GM12878 (cell line): ENCODE results near the gene PLOD2. TPM values are rescaled to one million over a fixed set of nuclear protein-coding genes. Genes with fewer than 3 reads are reported as not detected.

ENCODE experiments used
- ATAC-seq: fragments of 200-7000 bp; cut with Tn5 transposase; 3 replicates; pipeline ENCODE4 v1.9.1; 2020; ENCODE audit warnings: mild to moderate bottlenecking, moderate library complexity
- BruUV-seq: library from RNA; stranded (reverse); fragments of 400-500 nt; replicated peaks from 2 replicates; lab custom pipeline; 2021; lab: Mats Ljungman, UMichigan
- CTCF ChIA-PET: fragments of 300-600 bp; sonication (Branson Sonifier 250); formaldehyde crosslinking; extraction: SDS; loops from one replicate; lab custom pipeline; 2021; ENCODE audit warnings: inconsistent platforms; lab: Yijun Ruan, JAX
- POLR2A ChIA-PET: fragments of 350-600 bp; formaldehyde crosslinking; extraction: SDS; loops from one replicate; lab custom pipeline; 2021; ENCODE audit warnings: inconsistent platforms; lab: Charles Lee
- RAD21 ChIA-PET: fragments of 300-600 bp; sonication (Branson Sonifier 250); formaldehyde crosslinking; loops from one replicate; lab custom pipeline; 2023; ENCODE audit warnings: antibody characterized with exemption; ENCODE audit not compliant: unreplicated experiment; lab: Charles Lee
- SMC1A ChIA-PET: fragments of 300-600 bp; sonication (Branson Sonifier 250); formaldehyde crosslinking; loops from one replicate; lab custom pipeline; 2023; ENCODE audit not compliant: unreplicated experiment, uncharacterized antibody; lab: Charles Lee
- DNase-seq: peaks from one replicate; pipeline ENCODE4 v3.0.0-alpha.2; 2011; ENCODE audit warnings: low read depth, low spot score
- FAIRE-seq: peaks from 3 replicates; lab custom pipeline; 2011; peaks lifted over from hg19 to GRCh38; lab: Jason Lieb, UNC
- H2AFZ ChIP-seq: 2 replicates; pipeline ENCODE4 v1.6.0; 2011; ENCODE audit warnings: low read depth, low read length, control low read depth; ENCODE audit not compliant: control insufficient read depth
- H3K27ac ChIP-seq: 2 replicates; pipeline ENCODE4 v1.5.1; 2011; ENCODE audit warnings: control low read depth; ENCODE audit not compliant: control insufficient read depth, insufficient read depth
- H3K27me3 ChIP-seq, 2 experiments: replicated peaks in 1 of 2; 2 replicates each; pipeline versions ENCODE4 v1.6.0 to v1.6.1; 2011; ENCODE audit warnings: low read length in 1 of 2; ENCODE audit not compliant: control insufficient read depth in 2 of 2, insufficient read depth in 2 of 2
- H3K36me3 ChIP-seq, 2 experiments: 2 replicates each; pipeline ENCODE4 v1.5.1; 2011; ENCODE audit warnings: low read length in 1 of 2; ENCODE audit not compliant: control insufficient read depth in 2 of 2, insufficient read depth in 2 of 2
- H3K4me1 ChIP-seq: 2 replicates; pipeline ENCODE4 v1.6.1; 2011; ENCODE audit warnings: mild to moderate bottlenecking, low read length, moderate library complexity, mixed read lengths; ENCODE audit not compliant: control insufficient read depth, insufficient read depth
- H3K4me2 ChIP-seq: 2 replicates; pipeline ENCODE4 v1.6.0; 2011; ENCODE audit warnings: control low read depth; ENCODE audit not compliant: control insufficient read depth, insufficient read depth
- H3K4me3 ChIP-seq: fragments of 200-600 bp; sonication (generic); 2 replicates; pipeline ENCODE4 v1.5.1; 2016
- H3K79me2 ChIP-seq: 2 replicates; pipeline ENCODE4 v1.6.0; 2011; ENCODE audit warnings: low read length; ENCODE audit not compliant: control insufficient read depth, insufficient read depth
- H3K9ac ChIP-seq: 2 replicates; pipeline ENCODE4 v1.8.0; 2011; ENCODE audit warnings: low read length, control low read depth, mixed read lengths; ENCODE audit not compliant: control insufficient read depth, insufficient read depth
- H3K9me3 ChIP-seq: replicated peaks from 3 replicates; pipeline ENCODE4 v1.5.1; 2011; ENCODE audit warnings: mild to moderate bottlenecking, low read length; ENCODE audit not compliant: control insufficient read depth, insufficient read depth
- H4K20me1 ChIP-seq: 2 replicates; pipeline ENCODE4 v1.6.0; 2011; ENCODE audit not compliant: control insufficient read depth, insufficient read depth
- BMI1 ChIP-seq: fragments of 450-650 bp; IDR thresholded peaks from 2 replicates; pipeline ENCODE4 v1.6.1; 2016; ENCODE audit warnings: mild to moderate bottlenecking, moderate library complexity, borderline replicate concordance
- CEBPZ ChIP-seq: fragments of 150-350 bp; IDR thresholded peaks from 2 replicates; pipeline ENCODE4 v1.6.1; 2016; ENCODE audit warnings: low read depth, low read length
- CHD1 ChIP-seq: IDR thresholded peaks from 2 replicates; pipeline ENCODE4 v1.6.1; 2012; ENCODE audit warnings: low read depth, low read length, improper control_type of control experiment
- MEF2A ChIP-seq: IDR thresholded peaks from 2 replicates; pipeline ENCODE4 v1.6.1; 2011; ENCODE audit warnings: low read depth, mild to moderate bottlenecking, low read length, moderate library complexity; ENCODE audit not compliant: insufficient read depth
- MXI1 ChIP-seq: fragments of 150-350 bp; IDR thresholded peaks from 2 replicates; pipeline ENCODE4 v1.6.1; 2011; ENCODE audit warnings: low read depth, mild to moderate bottlenecking, inconsistent platforms, low read length, improper control_type of control experiment
- RB1 ChIP-seq: fragments of 450-650 bp; formaldehyde crosslinking; IDR thresholded peaks from 2 replicates; pipeline ENCODE4 v1.6.1; 2017; ENCODE audit warnings: mild to moderate bottlenecking, borderline replicate concordance
- SMARCA5 ChIP-seq: fragments of 450-650 bp; IDR thresholded peaks from 2 replicates; pipeline ENCODE4 v1.6.1; 2017; ENCODE audit warnings: mild to moderate bottlenecking
- WRNIP1 ChIP-seq: IDR thresholded peaks from 2 replicates; pipeline ENCODE4 v1.6.1; 2011; ENCODE audit warnings: low read depth, low read length, improper control_type of control experiment, borderline replicate concordance
- ZNF384 ChIP-seq: IDR thresholded peaks from 2 replicates; pipeline ENCODE4 v1.6.1; 2012; ENCODE audit warnings: low read depth, mild to moderate bottlenecking, low read length, improper control_type of control experiment, borderline replicate concordance
- ZNF592 ChIP-seq: fragments of 450-650 bp; IDR thresholded peaks from 2 replicates; pipeline ENCODE4 v1.6.1; 2017; ENCODE audit warnings: mild to moderate bottlenecking, moderate library complexity
- in situ Hi-C: fragments of 300-500 bp; cut with MboI; formaldehyde crosslinking; loops from 9 replicates; pipeline ENCODE4 v1.14.3; 2018; ENCODE audit warnings: mixed read lengths
- intact Hi-C: fragments of 100-400 bp; cut with micrococcal nuclease; formaldehyde crosslinking; loops from one replicate; pipeline ENCODE4 v1.14.2; 2022; ENCODE audit not compliant: unreplicated experiment
- polyA plus RNA-seq, 11 experiments: library from polyadenylated mRNA; depleted of rRNA in 4 of 11; unstranded in 6 of 11; stranded (reverse) in 5 of 11; fragments of >200 nt; fragmentation: Nextera tagmentation in 4 of 11; fragmentation: Illumina TruSeq in 1 of 11; extraction: Ambion mirVana in 4 of 11; extraction: Trizol in 1 of 11; gene quantifications; 1 replicate in 1 of 11; 2 replicates in 10 of 11; pipeline versions ENCODE4 v1.2.1 to v1.2.3, GENCODE V29; 2011 to 2016; ENCODE audit warnings: inconsistent platforms in 2 of 11, missing spikeins in 2 of 11, low read depth in 1 of 11
- total RNA-seq, 4 experiments: library from RNA; depleted of rRNA in 3 of 4; stranded (reverse); fragments of >200 nt in 3 of 4; fragmentation: Illumina TruSeq in 1 of 4; extraction: Trizol in 1 of 4; gene quantifications; 2 replicates each; pipeline versions ENCODE4 v1.2.1 to v1.2.3, GENCODE V29; 2013 to 2021
- TF ChIP-seq, protein P1 (sequence below): IDR thresholded peaks from 2 replicates; pipeline ENCODE4 v1.6.1; 2012; ENCODE audit warnings: improper control_type of control experiment, low read depth, low read length; ENCODE audit not compliant: insufficient replicate concordance
- TF ChIP-seq, protein P2 (sequence below): IDR thresholded peaks from 2 replicates; pipeline ENCODE4 v1.6.1; 2012; ENCODE audit warnings: low read depth, low read length, improper control_type of control experiment

Gene PLOD2
- total and polyA plus RNA-seq, 10 of the 15 experiments (the other 5 are each of a cell fraction or from before 2014, with no cell fraction given): 0.03 to 0.56 (median 0.33) TPM; not detected in 4

GRCh38 chr3:146164071-146164470 lies 3.1 kb upstream of the PLOD2 start:
- DNase-seq: no peak
- intact Hi-C loops (no loop called here), in situ Hi-C loops (no loop called here)
- Histone ChIP-seq H3K27me3 (peaks cover 5 to 11% of the 10 kb centered on the region in 2 experiments), H3K4me2 (no peak overlapping the region), H4K20me1 (no peaks in the 10 kb centered on the region), H3K36me3 (no peaks in the 10 kb centered on the region), H3K79me2 (no peaks in the 10 kb centered on the region), H3K27ac (no peak overlapping the region), H3K9ac (no peak overlapping the region), H3K4me3 (no peak overlapping the region), H3K9me3 (no peaks in the 10 kb centered on the region), H3K4me1 (no peaks in the 10 kb centered on the region), H2AFZ (no peak overlapping the region)
- no peak for ATAC-seq
- BruUV-seq: no TSS peak
- CTCF ChIA-PET: no interaction called here
- SMC1A ChIA-PET: no interaction called here
- RAD21 ChIA-PET: no interaction called here
- FAIRE-seq: no peak
- POLR2A ChIA-PET: no interaction called here
- TF ChIP-seq, protein P1, sequence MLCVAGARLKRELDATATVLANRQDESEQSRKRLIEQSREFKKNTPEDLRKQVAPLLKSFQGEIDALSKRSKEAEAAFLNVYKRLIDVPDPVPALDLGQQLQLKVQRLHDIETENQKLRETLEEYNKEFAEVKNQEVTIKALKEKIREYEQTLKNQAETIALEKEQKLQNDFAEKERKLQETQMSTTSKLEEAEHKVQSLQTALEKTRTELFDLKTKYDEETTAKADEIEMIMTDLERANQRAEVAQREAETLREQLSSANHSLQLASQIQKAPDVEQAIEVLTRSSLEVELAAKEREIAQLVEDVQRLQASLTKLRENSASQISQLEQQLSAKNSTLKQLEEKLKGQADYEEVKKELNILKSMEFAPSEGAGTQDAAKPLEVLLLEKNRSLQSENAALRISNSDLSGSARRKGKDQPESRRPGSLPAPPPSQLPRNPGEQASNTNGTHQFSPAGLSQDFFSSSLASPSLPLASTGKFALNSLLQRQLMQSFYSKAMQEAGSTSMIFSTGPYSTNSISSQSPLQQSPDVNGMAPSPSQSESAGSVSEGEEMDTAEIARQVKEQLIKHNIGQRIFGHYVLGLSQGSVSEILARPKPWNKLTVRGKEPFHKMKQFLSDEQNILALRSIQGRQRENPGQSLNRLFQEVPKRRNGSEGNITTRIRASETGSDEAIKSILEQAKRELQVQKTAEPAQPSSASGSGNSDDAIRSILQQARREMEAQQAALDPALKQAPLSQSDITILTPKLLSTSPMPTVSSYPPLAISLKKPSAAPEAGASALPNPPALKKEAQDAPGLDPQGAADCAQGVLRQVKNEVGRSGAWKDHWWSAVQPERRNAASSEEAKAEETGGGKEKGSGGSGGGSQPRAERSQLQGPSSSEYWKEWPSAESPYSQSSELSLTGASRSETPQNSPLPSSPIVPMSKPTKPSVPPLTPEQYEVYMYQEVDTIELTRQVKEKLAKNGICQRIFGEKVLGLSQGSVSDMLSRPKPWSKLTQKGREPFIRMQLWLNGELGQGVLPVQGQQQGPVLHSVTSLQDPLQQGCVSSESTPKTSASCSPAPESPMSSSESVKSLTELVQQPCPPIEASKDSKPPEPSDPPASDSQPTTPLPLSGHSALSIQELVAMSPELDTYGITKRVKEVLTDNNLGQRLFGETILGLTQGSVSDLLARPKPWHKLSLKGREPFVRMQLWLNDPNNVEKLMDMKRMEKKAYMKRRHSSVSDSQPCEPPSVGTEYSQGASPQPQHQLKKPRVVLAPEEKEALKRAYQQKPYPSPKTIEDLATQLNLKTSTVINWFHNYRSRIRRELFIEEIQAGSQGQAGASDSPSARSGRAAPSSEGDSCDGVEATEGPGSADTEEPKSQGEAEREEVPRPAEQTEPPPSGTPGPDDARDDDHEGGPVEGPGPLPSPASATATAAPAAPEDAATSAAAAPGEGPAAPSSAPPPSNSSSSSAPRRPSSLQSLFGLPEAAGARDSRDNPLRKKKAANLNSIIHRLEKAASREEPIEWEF: no peak
- TF ChIP-seq ZNF592 (no peak), ZNF384 (no peak), CHD1 (no peak), WRNIP1 (no peak), MXI1 (no peak), RB1 (no peak), CEBPZ (no peak), SMARCA5 (no peak), BMI1 (no peak), MEF2A (no peak)
- TF ChIP-seq, protein P2, sequence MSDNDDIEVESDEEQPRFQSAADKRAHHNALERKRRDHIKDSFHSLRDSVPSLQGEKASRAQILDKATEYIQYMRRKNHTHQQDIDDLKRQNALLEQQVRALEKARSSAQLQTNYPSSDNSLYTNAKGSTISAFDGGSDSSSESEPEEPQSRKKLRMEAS: no peak
